Hypothalamus (tissue), 51 donors: ENCODE measurements around the gene CTNNA3.
A peak's percentile ranks its signal among the peaks of the same experiment; 100 is the strongest.
"Not testable (repeated sequence)": the region's sequence is repeated elsewhere in the genome, so short reads cannot be mapped to it uniquely, and the experiment has no call there.

ENCODE experiments used
- DNase-seq, 51 donors: peaks; one replicate each; lab custom pipeline; 2025; lab: John Stamatoyannopoulos, UW

Gene CTNNA3

DNA sequence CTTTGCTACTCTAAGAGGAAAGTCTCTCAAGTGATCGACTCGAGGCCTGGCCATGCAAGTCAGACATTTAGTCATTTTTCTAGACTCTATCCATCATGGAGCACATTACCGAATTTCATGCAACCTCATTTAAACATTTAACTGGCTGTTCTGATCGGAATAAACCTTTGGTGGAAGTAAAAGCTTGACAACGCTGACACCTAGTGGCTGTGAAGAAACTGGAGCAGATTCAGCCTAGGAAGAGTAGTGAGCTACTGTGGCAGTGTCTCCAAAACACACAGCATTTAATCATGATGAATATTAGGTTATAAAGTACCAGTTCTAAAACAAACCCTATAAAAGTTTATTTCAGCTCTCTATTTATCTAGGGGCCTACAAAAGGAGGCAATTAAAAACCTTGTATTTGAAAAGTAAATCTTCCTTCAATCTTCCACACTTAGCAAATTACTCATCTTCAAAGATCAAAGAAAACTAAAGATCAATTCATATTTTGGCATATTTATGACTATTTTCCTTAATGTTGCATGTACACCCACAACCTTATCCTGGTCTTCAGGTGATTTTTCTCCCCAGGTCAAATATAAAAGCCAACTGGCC lies 175.0 kb downstream of the CTNNA3 start:
- DNase-seq: peak in 33 of 51 donors; percentile 0 to 67 (median 21)

DNA sequence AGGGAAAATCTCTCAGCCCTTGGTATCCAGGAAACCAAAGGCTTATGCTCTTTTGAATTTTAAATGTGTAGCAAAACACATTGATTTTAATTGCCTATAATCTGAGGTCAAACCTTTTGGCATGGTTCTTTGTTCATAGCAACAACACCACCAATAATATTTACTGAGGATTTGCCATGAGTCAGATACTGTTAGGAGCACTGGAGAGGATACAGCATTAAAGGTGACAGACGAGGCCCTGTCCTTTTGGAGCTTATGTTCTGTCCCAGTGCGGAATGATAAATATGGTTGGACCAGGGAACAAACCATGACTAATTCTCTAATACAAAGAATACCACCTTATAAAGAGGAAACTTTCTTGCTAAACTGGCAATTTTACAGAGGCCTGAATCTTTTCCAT lies 176.6 kb downstream of the CTNNA3 start:
- no peak for DNase-seq

DNA sequence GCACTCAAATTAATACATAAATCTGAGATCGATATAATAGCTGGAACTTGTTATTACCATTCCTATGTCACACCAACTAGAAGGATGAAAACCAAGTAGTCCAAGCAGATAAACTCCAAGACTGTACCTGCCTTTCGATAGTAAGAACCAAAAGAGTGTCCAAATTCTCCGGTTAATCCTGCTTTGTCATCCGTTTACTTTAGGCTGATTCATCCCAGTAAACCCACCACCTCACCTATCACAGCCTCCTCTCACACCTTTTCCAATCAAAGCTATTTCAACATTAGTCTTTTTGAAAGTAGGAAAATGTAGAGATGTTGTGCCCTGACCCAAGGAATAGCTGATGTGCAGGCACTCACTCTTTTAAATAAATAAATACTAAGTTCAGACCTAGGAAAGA lies 177.2 kb downstream of the CTNNA3 start:
- DNase-seq: no peak

DNA sequence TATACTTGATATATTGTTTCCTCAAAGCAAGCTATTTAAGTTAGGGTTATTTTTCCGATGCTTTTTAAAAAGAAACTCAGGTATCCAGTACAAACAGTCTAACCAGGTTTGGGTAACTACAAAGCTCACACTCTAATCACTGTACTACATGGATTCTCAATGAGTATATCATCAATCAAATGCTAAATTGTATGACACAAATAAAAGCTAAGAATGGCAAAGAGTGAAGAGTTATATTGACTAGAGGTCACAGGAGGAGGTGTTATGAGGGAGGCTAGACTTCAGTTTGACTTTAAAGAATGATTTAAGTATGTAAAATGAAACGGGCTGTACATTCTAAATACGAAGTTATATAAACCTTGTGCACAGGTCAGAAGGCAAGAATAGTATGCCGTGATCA lies 178.0 kb downstream of the CTNNA3 start:
- no peak for DNase-seq

GRCh38 chr10:67506757-67507091 lies 189.3 kb downstream of the CTNNA3 start:
- no peak for DNase-seq

DNA sequence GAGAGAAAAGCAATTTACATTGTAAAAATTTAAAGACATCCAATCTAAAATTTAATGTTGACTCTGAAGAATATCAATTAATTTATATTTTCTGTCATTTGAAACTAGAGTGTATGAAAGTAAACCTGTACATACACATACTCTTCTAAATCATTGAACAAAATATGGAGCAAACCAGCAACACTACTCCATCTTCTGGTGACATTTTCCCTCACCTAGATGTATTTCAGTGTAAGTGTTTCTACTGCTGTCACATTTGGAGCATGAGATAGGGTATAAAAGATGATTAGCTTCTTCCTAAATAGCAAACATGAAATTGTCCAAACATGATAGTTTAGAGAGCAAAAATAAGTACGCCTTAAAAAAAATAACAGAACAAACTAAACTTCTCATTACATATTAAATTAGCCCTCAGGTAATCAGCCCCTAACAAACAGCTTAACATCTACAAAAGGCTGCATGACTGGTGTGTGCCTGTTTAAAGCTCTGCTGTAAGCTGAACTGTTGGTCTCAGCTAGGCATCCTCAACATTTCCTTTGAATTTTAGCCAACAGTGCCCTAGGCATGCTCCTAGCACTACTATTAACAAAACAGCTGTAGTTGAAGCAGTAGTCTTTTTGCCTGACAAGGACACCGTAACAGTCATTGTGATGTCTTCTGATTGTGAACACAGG lies 189.8 kb downstream of the CTNNA3 start:
- no peak for DNase-seq

GRCh38 chr10:67492317-67493019 lies 203.5 kb downstream of the CTNNA3 start:
- no peak for DNase-seq

- DNase-seq: no peak
These were observed 207.9 kb downstream of the CTNNA3 start for GRCh38 chr10:67487906-67488619.

DNA sequence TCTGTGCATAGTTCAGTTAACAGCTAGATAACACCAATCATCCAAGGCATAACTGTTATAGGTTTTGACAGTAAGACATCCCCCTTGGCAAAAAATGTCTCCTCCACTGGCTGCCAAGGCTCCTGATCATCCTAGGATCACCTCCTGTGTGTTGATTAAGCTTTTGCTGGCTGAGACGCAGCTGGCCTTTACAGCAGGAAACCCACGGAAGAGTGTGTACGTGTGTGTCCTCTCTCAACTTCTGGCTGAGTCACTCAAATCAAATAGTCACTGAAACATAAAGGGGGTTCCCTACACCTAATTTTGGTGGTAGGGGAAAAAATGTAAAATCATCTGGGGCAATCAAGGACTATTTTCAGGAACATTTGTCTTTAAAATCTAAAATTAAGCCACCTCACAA lies 208.8 kb downstream of the CTNNA3 start:
- DNase-seq: no peak

- DNase-seq: no peak
These were observed 218.1 kb downstream of the CTNNA3 start for GRCh38 chr10:67477868-67478267.

- DNase-seq: no peak
These were observed 219.8 kb downstream of the CTNNA3 start for GRCh38 chr10:67476201-67476600.

DNA sequence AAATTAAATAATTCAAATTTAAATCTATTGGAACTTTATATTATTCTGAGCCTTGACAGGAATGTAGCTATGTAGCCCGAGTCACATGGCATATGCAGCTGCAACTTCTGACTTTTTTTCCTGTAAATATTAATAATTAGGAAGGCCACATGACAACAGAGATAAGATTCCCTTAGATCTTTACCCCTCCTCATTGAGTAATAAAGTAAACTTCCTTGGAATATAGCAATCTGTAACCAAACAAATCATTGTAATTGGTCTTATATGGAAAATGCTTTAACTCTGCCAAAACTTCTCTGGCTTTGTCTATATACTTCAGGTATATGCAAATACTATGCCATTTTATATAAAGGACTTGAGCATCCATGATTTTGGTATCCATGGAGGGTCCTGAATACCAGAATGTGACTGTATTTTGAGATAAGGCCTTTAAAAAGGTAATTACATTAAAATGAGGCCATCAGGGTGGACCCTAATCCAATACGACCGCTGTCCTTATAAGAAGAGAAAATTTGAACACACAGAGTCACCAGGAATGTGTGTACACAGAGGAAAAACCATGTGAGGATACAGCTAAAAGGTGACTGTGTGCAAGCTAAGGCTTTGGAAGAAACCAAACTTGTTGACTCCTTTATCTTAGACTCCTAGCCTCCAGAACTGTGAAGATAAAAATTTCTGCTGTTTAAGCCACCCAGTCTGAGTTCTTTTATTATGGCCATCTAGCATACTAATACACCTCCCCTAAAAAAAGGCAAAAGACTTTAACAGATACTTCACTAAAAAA lies 222.0 kb downstream of the CTNNA3 start:
- DNase-seq: no peak

DNA sequence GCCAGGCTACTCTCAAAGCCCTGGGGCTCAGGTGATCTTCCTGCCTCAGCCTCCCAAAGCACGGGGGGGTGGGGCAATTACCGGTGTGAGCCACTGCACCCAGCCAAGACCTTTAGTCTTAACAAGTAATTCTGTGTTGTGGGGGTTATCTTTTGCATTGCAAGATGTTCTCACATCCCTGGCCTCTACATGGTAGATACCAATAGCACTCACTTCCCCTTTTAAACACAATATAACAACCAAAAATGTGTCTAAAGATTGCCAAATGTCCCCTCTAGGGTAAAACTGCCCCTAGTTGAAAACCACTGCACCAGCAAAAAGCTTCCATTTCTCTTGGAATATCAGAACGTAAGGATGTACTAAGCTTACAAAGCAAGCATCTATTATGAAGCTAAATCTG lies 225.0 kb downstream of the CTNNA3 start:
- DNase-seq: no peak

DNA sequence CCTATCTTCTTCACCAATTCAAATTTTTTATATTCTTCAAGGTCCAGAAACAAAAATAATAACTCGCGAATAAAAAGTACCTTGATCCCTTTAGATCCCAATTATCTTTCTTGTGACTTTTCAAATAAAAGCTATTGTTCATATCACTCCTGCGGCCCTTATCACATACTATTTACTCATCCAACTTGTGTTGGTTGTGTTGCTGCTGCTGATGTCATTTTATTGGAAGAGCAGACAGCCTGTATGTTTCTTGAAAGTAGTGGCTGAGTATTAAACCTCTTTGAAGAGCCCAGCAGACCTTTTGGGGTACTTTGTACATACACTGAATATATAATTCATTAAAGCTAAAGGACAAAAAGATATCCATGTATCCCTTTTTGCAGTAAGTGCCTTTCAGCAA lies 231.7 kb downstream of the CTNNA3 start:
- no peak for DNase-seq

DNA sequence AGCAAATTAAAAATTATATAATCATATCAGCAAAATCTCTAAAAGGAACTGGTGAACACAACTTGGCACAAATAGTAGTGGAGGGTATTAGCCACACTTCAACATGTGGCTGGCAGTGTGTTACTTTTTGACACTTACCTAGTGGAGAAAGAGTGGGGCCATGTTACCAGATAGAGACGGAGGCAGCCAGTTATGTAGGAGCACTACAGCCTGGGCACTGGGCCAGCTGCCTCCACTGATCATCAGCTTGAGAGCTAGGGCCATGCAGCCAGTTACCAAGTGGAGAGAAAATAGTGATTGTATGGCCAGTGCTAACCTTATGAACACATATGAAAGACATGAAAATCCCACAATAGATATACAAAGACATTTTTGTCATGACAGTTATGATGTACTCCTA lies 243.1 kb downstream of the CTNNA3 start:
- DNase-seq: peak in 1 of 51 donors; percentile 1

DNA sequence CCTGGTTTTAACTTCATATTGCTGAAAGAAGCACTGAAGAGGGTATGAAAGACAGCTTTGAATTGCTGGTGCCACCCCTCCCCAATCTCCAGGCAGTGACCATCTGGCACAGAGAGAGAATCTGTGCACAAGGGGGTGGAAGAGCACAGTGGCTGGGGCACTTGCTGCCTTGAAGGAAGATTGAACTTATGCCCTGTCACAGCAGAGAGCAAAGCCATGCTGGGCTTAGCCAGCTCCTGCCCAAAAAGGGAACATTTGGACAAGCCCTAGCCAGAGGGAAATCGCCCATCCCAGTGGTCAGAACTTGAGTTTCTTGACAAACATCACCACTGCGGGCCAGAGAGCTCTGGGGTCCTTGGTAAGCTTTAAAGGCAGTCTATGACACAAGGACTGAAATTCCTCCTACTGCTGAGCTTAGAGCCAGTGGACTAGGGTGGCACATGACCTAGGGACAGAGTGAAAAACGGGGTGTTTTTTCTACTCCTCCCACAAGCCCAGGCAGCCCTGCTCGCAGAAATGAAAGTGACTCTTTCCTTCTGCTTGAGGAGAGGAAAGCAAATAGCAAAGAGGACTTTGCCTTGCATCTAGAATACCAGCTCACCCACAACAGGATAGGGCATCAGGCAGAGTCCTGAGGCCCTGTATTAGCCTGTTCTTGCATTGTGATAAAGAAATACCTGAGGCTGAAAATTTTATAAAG lies 257.2 kb downstream of the CTNNA3 start:
- peak in 1 of 51 donors; percentile 1 for DNase-seq

DNA sequence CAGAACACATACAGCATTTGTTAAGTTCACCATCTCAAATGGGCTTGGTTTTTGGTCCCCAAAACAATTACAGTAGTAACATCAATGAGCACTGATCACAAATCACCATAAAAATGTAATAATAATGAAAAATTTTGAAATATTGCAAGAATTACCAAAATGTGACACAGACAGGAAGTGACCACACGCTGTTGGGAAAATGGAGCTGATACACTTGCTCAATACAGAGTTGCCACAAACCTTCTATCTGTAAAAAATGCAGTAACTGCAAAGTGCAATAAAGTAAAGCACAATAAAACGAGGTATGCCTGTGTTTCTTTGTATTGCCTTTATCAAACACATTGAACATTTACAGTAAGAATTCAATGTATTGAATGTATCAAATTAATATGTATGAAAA lies 262.7 kb downstream of the CTNNA3 start:
- no peak for DNase-seq

DNA sequence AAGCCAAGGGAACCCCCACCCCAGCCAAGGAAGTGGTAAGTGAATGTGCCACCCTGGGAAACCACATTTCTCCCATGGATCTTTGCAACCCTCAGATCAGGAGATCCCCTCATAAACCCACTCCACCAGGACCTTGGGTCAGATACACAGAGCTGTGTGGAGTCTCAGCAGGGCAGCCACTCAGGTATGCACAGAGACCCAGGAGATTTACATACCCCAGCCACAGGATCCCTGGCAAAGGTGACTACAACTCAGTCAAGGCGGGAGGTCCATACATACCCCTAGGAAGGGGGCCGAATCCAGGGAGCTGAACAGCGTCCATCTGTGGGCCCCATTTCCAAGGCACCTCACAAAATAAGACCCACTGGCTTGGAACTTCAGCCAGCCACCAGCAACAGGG lies 293.4 kb downstream of the CTNNA3 start:
- no peak for DNase-seq

DNA sequence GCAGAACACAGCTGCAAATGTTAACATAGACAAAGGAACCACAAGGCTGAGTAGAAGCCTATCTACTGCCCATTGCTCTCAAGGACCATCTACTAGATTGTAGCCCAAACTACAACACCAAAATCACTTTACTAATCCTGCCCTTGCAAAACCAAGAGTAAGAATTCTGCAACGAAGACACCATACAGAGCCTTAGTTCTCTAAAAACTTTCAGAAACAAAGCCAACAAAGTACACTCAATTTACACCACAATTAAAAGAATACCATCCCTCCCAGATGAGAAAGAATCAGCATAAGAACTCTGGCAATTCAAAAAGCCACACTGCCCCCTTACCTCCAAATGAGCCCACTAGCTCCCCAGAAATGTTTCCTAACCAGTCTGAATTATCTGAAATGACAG lies 294.3 kb downstream of the CTNNA3 start:
- no peak for DNase-seq

GRCh38 chr10:67386841-67387533 lies 309.0 kb downstream of the CTNNA3 start:
- not testable (repeated sequence) for DNase-seq
